ENCODE measurements around the gene SMAD7.

Gene SMAD7

GRCh38 chr18:48996041-48996440 is 45.3 kb upstream of the SMAD7 start:
- TF ChIP-seq SIN3A (IDR thresholded peaks at IDR 0.05; ENCODE audit: borderline replicate concordance, insufficient read depth, low read length), result no peak
- no peak for TF ChIP-seq POLR2AphosphoS5 (IDR thresholded peaks at IDR 0.05; ENCODE audit: low read depth, low read length)
- TF ChIP-seq TAF1 (IDR thresholded peaks at IDR 0.05; ENCODE audit: borderline replicate concordance, insufficient read depth, low read length), result no peak
- TF ChIP-seq REST (IDR thresholded peaks at IDR 0.05; ENCODE audit: insufficient read depth in 1 of 2, low read depth in 2 of 2, low read length in 2 of 2), result no peak
- TF ChIP-seq FOXP2 (optimal IDR thresholded peaks at IDR 0.05; ENCODE audit: borderline replicate concordance, extremely low read depth, extremely low read length, insufficient read depth), result no peak

GRCh38 chr18:48994926-48995835 is 44.4 kb upstream of the SMAD7 start:
- TF ChIP-seq FOXP2 (optimal IDR thresholded peaks at IDR 0.05; ENCODE audit: borderline replicate concordance, extremely low read depth, extremely low read length, insufficient read depth), result no peak
- no peak for TF ChIP-seq SIN3A (IDR thresholded peaks at IDR 0.05; ENCODE audit: borderline replicate concordance, insufficient read depth, low read length)
- TF ChIP-seq POLR2AphosphoS5 (IDR thresholded peaks at IDR 0.05; ENCODE audit: low read depth, low read length), result no peak
- no peak for TF ChIP-seq TAF1 (IDR thresholded peaks at IDR 0.05; ENCODE audit: borderline replicate concordance, insufficient read depth, low read length)
- no peak for TF ChIP-seq REST (IDR thresholded peaks at IDR 0.05; ENCODE audit: insufficient read depth in 1 of 2, low read depth in 2 of 2, low read length in 2 of 2)

GRCh38 chr18:48994044-48994651 is 43.4 kb upstream of the SMAD7 start:
- TF ChIP-seq FOXP2 (optimal IDR thresholded peaks at IDR 0.05; ENCODE audit: borderline replicate concordance, extremely low read depth, extremely low read length, insufficient read depth), result no peak
- no peak for TF ChIP-seq TAF1 (IDR thresholded peaks at IDR 0.05; ENCODE audit: borderline replicate concordance, insufficient read depth, low read length)
- TF ChIP-seq POLR2AphosphoS5 (IDR thresholded peaks at IDR 0.05; ENCODE audit: low read depth, low read length), result no peak
- no peak for TF ChIP-seq REST (IDR thresholded peaks at IDR 0.05; ENCODE audit: insufficient read depth in 1 of 2, low read depth in 2 of 2, low read length in 2 of 2)
- no peak for TF ChIP-seq SIN3A (IDR thresholded peaks at IDR 0.05; ENCODE audit: borderline replicate concordance, insufficient read depth, low read length)

GRCh38 chr18:48993586-48993985 is 42.8 kb upstream of the SMAD7 start:
- TF ChIP-seq REST (IDR thresholded peaks at IDR 0.05; ENCODE audit: insufficient read depth in 1 of 2, low read depth in 2 of 2, low read length in 2 of 2), result no peak
- TF ChIP-seq POLR2AphosphoS5 (IDR thresholded peaks at IDR 0.05; ENCODE audit: low read depth, low read length), result no peak
- TF ChIP-seq FOXP2 (optimal IDR thresholded peaks at IDR 0.05; ENCODE audit: borderline replicate concordance, extremely low read depth, extremely low read length, insufficient read depth), result no peak
- TF ChIP-seq TAF1 (IDR thresholded peaks at IDR 0.05; ENCODE audit: borderline replicate concordance, insufficient read depth, low read length), result no peak
- TF ChIP-seq SIN3A (IDR thresholded peaks at IDR 0.05; ENCODE audit: borderline replicate concordance, insufficient read depth, low read length), result no peak
